GM18520 (cell line): ENCODE measurements around the gene CTRB1.
"Not testable (repeated sequence)": the region's sequence is repeated elsewhere in the genome, so short reads cannot be mapped to it uniquely, and the experiment has no call there.

Source experiments
- ATAC-seq: cut with Tn5 transposase; IDR thresholded peaks from one replicate; pipeline ENCODE4 v1.9.1; 2021; ENCODE audit not compliant: unreplicated experiment

CTRB1 gene

GRCh38 chr16:75203667-75204409, 14.9 kb upstream of the CTRB1 start:
- no peak for ATAC-seq

- ATAC-seq = no peak
Measured at GRCh38 chr16:75204410-75204758, 14.4 kb upstream of the CTRB1 start.

GRCh38 chr16:75204905-75205304, 13.9 kb upstream of the CTRB1 start:
- not testable (repeated sequence) for ATAC-seq

- ATAC-seq = not testable (repeated sequence)
Measured at GRCh38 chr16:75205438-75205837, 13.3 kb upstream of the CTRB1 start.

GRCh38 chr16:75205961-75206748, 12.6 kb upstream of the CTRB1 start:
- not testable (repeated sequence) for ATAC-seq

- ATAC-seq = no peak
Measured at GRCh38 chr16:75206749-75207451, 11.9 kb upstream of the CTRB1 start, which contains the start of gene CTRB2. Gene CTRB2 (minus strand): TSS chr16:75207161. CDS start chr16:75207141, 20 bp downstream.

GRCh38 chr16:75207831-75208230, 11.0 kb upstream of the CTRB1 start:
- no peak for ATAC-seq

GRCh38 chr16:75208242-75208825, 10.5 kb upstream of the CTRB1 start:
- ATAC-seq = no peak

- no peak for ATAC-seq
Measured at GRCh38 chr16:75208861-75209505, 9.8 kb upstream of the CTRB1 start.

- ATAC-seq = not testable (repeated sequence)
Measured at GRCh38 chr16:75209514-75209913, 9.3 kb upstream of the CTRB1 start.

- no peak for ATAC-seq
Measured at GRCh38 chr16:75209944-75210343, 8.8 kb upstream of the CTRB1 start.

GRCh38 chr16:75211286-75211685, 7.5 kb upstream of the CTRB1 start:
- not testable (repeated sequence) for ATAC-seq

GRCh38 chr16:75216127-75216526, 2.7 kb upstream of the CTRB1 start:
- ATAC-seq = no peak

- ATAC-seq = no peak
Measured at GRCh38 chr16:75216576-75216975, 2.2 kb upstream of the CTRB1 start.

GRCh38 chr16:75217389-75217851, 1.4 kb upstream of the CTRB1 start:
- no peak for ATAC-seq

- no peak for ATAC-seq
Measured at GRCh38 chr16:75219088-75219487, 300 bp downstream of the CTRB1 start.

- no peak for ATAC-seq
Measured at GRCh38 chr16:75219838-75220237, 1.1 kb downstream of the CTRB1 start.

- ATAC-seq = no peak
Measured at GRCh38 chr16:75222271-75222783, 3.5 kb downstream of the CTRB1 start.

GRCh38 chr16:75223129-75223528, 4.3 kb downstream of the CTRB1 start:
- not testable (repeated sequence) for ATAC-seq

- no peak for ATAC-seq
Measured at GRCh38 chr16:75224306-75225082, 5.7 kb downstream of the CTRB1 start.
